Prostate gland (tissue), 2 donors: Measurements from ENCODE around the gene ICOS. TPM values are rescaled to one million over a fixed set of nuclear protein-coding genes. Genes with fewer than 3 reads are reported as not detected.
"Not testable (repeated sequence)": the region's sequence is repeated elsewhere in the genome, so short reads cannot be mapped to it uniquely, and the experiment has no call there.

Source experiments
- DNase-seq: peaks from one replicate; pipeline ENCODE4 v3.0.0-alpha.2; 2019; ENCODE audit warnings: low spot score
- H3K27ac ChIP-seq, 2 donors: fragments of 200-600 bp; sonication (generic); 2 replicates each; pipeline ENCODE4 v1.5.1; 2017 to 2019
- H3K27me3 ChIP-seq: fragments of 200-600 bp; sonication (generic); replicated peaks from 2 replicates; pipeline ENCODE4 v1.5.1; 2019; ENCODE audit not compliant: insufficient read depth
- H3K36me3 ChIP-seq, 2 donors: fragments of 200-600 bp; sonication (generic); 1 replicate in 1 of 2; 2 replicates in 1 of 2; pipeline versions ENCODE4 v1.5.1 to v1.8.1; 2017 to 2019
- H3K4me1 ChIP-seq: fragments of 200-600 bp; sonication (generic); replicated peaks from 2 replicates; pipeline ENCODE4 v1.5.1; 2019
- H3K4me3 ChIP-seq, 2 donors: fragments of 200-600 bp; sonication (generic); 2 replicates each; pipeline ENCODE4 v1.5.1; 2017 to 2019
- H3K9me3 ChIP-seq: fragments of 200-600 bp; sonication (generic); 2 replicates; pipeline ENCODE4 v1.5.1; 2017
- POLR2A ChIP-seq: fragments of 450-650 bp; IDR thresholded peaks from one replicate; pipeline ENCODE4 v1.6.1; 2016; ENCODE audit warnings: antibody characterized with exemption, mild to moderate bottlenecking
- POLR2AphosphoS5 ChIP-seq: sonication (generic); formaldehyde crosslinking; IDR thresholded peaks from one replicate; pipeline ENCODE4 v1.6.1; 2017; ENCODE audit warnings: antibody characterized with exemption
- WGBS: methylation state at CpG from one replicate; pipeline ENCODE4 v1.1.5; 2018; 5-methylcytosine and 5-hydroxymethylcytosine counted together
- intact Hi-C: fragments of 100-400 bp; cut with DNase I; formaldehyde crosslinking; loops from one replicate; pipeline ENCODE4 v1.14.2; 2022
- total RNA-seq, 2 donors: library from RNA; depleted of rRNA; stranded (reverse); fragments of >200 nt; gene quantifications; one replicate each; pipeline ENCODE4 v1.1.0, GENCODE V29; 2016
- TF ChIP-seq, protein P1 (sequence below), 4 experiments: fragments of 200-600 bp in 2 of 4; fragments of 450-650 bp in 2 of 4; sonication (generic) in 2 of 4; IDR thresholded peaks; 1 replicate in 3 of 4; 2 replicates in 1 of 4; pipeline ENCODE4 v1.5.1; 2016 to 2019; ENCODE audit warnings: antibody characterized with exemption in 4 of 4, mild to moderate bottlenecking in 2 of 4, moderate library complexity in 2 of 4

ICOS gene
- total RNA-seq, 2 donors from 2014 or later = 0.09 TPM; not detected in 1

GRCh38 chr2:203959672-203960071 is 23.1 kb downstream of the ICOS start:
- H3K4me3 ChIP-seq = no peak overlapping the region
- no peaks in the 10 kb centered on the region for H3K9me3 ChIP-seq
- H3K4me1 ChIP-seq = no peaks in the 10 kb centered on the region
- 62% methylated on average over 4 of the region's 4 CpGs for WGBS
- no peak for DNase-seq
- H3K27me3 ChIP-seq = no peaks in the 10 kb centered on the region
- TF ChIP-seq, protein P1, sequence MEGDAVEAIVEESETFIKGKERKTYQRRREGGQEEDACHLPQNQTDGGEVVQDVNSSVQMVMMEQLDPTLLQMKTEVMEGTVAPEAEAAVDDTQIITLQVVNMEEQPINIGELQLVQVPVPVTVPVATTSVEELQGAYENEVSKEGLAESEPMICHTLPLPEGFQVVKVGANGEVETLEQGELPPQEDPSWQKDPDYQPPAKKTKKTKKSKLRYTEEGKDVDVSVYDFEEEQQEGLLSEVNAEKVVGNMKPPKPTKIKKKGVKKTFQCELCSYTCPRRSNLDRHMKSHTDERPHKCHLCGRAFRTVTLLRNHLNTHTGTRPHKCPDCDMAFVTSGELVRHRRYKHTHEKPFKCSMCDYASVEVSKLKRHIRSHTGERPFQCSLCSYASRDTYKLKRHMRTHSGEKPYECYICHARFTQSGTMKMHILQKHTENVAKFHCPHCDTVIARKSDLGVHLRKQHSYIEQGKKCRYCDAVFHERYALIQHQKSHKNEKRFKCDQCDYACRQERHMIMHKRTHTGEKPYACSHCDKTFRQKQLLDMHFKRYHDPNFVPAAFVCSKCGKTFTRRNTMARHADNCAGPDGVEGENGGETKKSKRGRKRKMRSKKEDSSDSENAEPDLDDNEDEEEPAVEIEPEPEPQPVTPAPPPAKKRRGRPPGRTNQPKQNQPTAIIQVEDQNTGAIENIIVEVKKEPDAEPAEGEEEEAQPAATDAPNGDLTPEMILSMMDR (IDR thresholded peaks at IDR 0.05) = no peak
- no peak for TF ChIP-seq POLR2AphosphoS5
- TF ChIP-seq POLR2A = no peak
- H3K27ac ChIP-seq = no peak overlapping the region
- intact Hi-C loops = no loop called here
- H3K36me3 ChIP-seq = no peaks in the 10 kb centered on the region

- no peak overlapping the region for H3K27ac ChIP-seq
- no peak for DNase-seq
- H3K4me1 ChIP-seq = no peaks in the 10 kb centered on the region
- 88% methylated on average over 2 of the region's 2 CpGs for WGBS
- H3K9me3 ChIP-seq = no peaks in the 10 kb centered on the region
- H3K4me3 ChIP-seq = no peak overlapping the region
- TF ChIP-seq POLR2AphosphoS5 (no peak), POLR2A (no peak)
- TF ChIP-seq, protein P1 (IDR thresholded peaks at IDR 0.05) = no peak
- intact Hi-C loops = no loop called here
- H3K27me3 ChIP-seq = no peaks in the 10 kb centered on the region
- H3K36me3 ChIP-seq = no peaks in the 10 kb centered on the region
Measured at GRCh38 chr2:203960811-203961210, 24.2 kb downstream of the ICOS start.

GRCh38 chr2:203965190-203965589 is 28.6 kb downstream of the ICOS start:
- H3K27me3 ChIP-seq, H3K4me1 ChIP-seq, H3K36me3 ChIP-seq, intact Hi-C loops, H3K4me3 ChIP-seq, H3K9me3 ChIP-seq, DNase-seq, H3K27ac ChIP-seq: not testable (repeated sequence)
- 91% methylated on average over 7 of the region's 7 CpGs for WGBS

DNA sequence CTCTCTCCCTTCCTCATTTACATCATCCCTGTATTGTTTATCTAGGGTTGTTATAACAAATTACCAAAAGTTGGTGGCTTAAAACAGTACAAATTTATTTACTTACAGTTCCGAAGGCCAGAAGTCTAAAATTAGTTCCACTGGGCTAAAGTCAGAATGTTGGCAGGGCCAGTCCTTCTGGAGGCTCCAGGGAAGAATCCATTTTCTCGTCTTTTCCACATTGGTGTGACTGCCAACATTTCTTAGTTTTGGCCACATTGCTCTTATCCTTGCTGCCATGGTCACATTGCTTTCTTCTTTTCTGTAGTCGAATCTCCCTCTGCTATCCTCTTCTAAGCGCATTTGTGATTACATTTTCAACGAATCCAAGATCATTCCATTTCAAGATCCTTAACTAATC is 34.7 kb downstream of the ICOS start:
- Histone ChIP-seq H3K36me3 (no peaks in the 10 kb centered on the region), H3K4me1 (no peaks in the 10 kb centered on the region), H3K27me3 (no peaks in the 10 kb centered on the region), H3K9me3 (no peaks in the 10 kb centered on the region), H3K4me3 (no peak overlapping the region), H3K27ac (no peak overlapping the region)
- 74% methylated on average over 5 of the region's 5 CpGs for WGBS
- intact Hi-C loops = no loop called here
- TF ChIP-seq, protein P1 (IDR thresholded peaks at IDR 0.05) = no peak
- TF ChIP-seq POLR2A (no peak), POLR2AphosphoS5 (no peak)
- DNase-seq = no peak

DNA sequence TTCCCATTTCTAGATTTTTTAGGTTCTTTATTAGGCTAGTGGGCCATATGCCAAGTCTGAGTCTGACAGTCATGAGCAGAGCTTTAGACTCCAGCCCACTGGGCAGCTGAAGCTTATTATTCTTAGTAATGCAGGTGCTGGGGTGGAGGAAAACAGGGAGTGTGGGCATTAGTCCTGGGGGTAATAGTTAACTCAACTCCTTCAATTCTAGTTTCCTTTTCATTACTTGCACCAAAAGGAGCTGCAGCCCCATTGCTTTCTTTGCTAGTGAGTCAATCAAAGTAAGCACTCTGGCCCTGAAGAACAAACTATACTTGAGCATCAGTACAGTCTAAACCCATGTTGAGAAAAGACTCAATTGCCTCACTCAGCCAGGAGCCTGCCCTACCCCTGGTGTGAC is 35.5 kb downstream of the ICOS start:
- intact Hi-C loops = no loop called here
- Histone ChIP-seq H3K36me3 (no peaks in the 10 kb centered on the region), H3K9me3 (no peaks in the 10 kb centered on the region), H3K27ac (no peak overlapping the region), H3K4me3 (no peak overlapping the region), H3K4me1 (no peaks in the 10 kb centered on the region), H3K27me3 (no peaks in the 10 kb centered on the region)
- DNase-seq = no peak
- TF ChIP-seq POLR2A = no peak
- TF ChIP-seq, protein P1 (IDR thresholded peaks at IDR 0.05) = no peak
